Lower leg skin (tissue), 3 donors: ENCODE results near the gene KIRREL3.

Experiments
- POLR2A ChIP-seq, 2 donors: fragments of 450-650 bp; IDR thresholded peaks; one replicate each; pipeline ENCODE4 v1.6.1; 2016 to 2017; ENCODE audit warnings: antibody characterized with exemption in 2 of 2, mild to moderate bottlenecking in 1 of 2, moderate library complexity in 1 of 2
- TF ChIP-seq, protein P1 (sequence below), 3 donors: fragments of 450-650 bp; IDR thresholded peaks; one replicate each; pipeline ENCODE4 v1.5.1; 2016; ENCODE audit warnings: antibody characterized with exemption in 3 of 3, mild to moderate bottlenecking in 3 of 3, moderate library complexity in 2 of 3

DNA sequence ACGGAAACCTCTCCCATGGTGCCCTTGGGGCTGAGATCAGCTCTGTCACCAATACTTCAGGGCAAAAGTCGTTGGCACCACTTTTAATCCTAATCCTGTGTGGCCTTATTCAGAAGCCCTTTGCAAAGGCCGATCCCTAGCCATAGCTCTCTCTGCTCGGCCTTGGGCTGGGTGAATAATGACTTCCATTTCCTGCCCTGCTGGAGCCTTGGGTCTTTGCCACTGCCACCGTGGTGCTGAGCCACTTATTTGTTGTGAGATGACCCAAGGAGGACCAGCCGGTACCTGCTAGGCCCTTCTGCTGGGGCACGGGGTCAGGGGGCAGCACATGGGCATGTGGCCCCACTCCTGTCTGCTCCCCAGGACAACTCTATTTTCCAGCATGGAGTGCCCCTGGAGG lies 456.9 kb downstream of the KIRREL3 start:
- no peak for TF ChIP-seq POLR2A (IDR thresholded peaks at IDR 0.05)
- TF ChIP-seq, protein P1, sequence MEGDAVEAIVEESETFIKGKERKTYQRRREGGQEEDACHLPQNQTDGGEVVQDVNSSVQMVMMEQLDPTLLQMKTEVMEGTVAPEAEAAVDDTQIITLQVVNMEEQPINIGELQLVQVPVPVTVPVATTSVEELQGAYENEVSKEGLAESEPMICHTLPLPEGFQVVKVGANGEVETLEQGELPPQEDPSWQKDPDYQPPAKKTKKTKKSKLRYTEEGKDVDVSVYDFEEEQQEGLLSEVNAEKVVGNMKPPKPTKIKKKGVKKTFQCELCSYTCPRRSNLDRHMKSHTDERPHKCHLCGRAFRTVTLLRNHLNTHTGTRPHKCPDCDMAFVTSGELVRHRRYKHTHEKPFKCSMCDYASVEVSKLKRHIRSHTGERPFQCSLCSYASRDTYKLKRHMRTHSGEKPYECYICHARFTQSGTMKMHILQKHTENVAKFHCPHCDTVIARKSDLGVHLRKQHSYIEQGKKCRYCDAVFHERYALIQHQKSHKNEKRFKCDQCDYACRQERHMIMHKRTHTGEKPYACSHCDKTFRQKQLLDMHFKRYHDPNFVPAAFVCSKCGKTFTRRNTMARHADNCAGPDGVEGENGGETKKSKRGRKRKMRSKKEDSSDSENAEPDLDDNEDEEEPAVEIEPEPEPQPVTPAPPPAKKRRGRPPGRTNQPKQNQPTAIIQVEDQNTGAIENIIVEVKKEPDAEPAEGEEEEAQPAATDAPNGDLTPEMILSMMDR (IDR thresholded peaks at IDR 0.05), result no peak
